Esophagus muscularis mucosa (tissue), 4 donors: Measurements from ENCODE around the gene PNLIPRP1. TPM values are rescaled to one million over a fixed set of nuclear protein-coding genes. Genes with fewer than 3 reads are reported as not detected.

ENCODE experiments used
- total RNA-seq, 4 donors: library from RNA; depleted of rRNA; stranded (reverse); fragments of >200 nt; gene quantifications; one replicate each; pipeline versions ENCODE4 v1.1.0 to v1.2.1, GENCODE V29; 2016

PNLIPRP1 gene
- total RNA-seq, 4 donors from 2014 or later: not detected

Other genes starting within 250 kb of the PNLIPRP1 start
- under 1 TPM in 1 of 4 donors, not detected in 3; 0.17 TPM for gene PNLIPRP3, start 163.1 kb upstream of the PNLIPRP1 start, total RNA-seq
- gene PNLIP, start 45.0 kb upstream of the PNLIPRP1 start, total RNA-seq: not detected
- gene PNLIPRP2, start 30.0 kb downstream of the PNLIPRP1 start, total RNA-seq: not detected
- 10 to 100 TPM; 16.4 to 24.5 (median 22.2) TPM for gene HSPA12A, start 151.6 kb downstream of the PNLIPRP1 start, total RNA-seq